HL-60 (cell line): Measurements from ENCODE around the gene SUN2.

Experiments used
- GABPA ChIP-seq: IDR thresholded peaks from 2 replicates; pipeline ENCODE4 v1.6.1; 2012; ENCODE audit warnings: low read depth
- POLR2AphosphoS5 ChIP-seq: IDR thresholded peaks from 2 replicates; pipeline ENCODE4 v1.6.1; 2012; ENCODE audit warnings: low read depth
- SPI1 ChIP-seq: IDR thresholded peaks from 2 replicates; pipeline ENCODE4 v1.6.1; 2012; ENCODE audit warnings: low read depth, mild to moderate bottlenecking, borderline replicate concordance
- TF ChIP-seq, protein P1 (sequence below): IDR thresholded peaks from one replicate; pipeline ENCODE4 v1.5.1; 2011; ENCODE audit warnings: low read length, control low read depth, inconsistent platforms; ENCODE audit not compliant: insufficient read depth
- TF ChIP-seq, protein P2 (sequence below): IDR thresholded peaks from 2 replicates; pipeline ENCODE4 v1.6.1; 2012; ENCODE audit warnings: low read depth; ENCODE audit not compliant: insufficient replicate concordance

DNA sequence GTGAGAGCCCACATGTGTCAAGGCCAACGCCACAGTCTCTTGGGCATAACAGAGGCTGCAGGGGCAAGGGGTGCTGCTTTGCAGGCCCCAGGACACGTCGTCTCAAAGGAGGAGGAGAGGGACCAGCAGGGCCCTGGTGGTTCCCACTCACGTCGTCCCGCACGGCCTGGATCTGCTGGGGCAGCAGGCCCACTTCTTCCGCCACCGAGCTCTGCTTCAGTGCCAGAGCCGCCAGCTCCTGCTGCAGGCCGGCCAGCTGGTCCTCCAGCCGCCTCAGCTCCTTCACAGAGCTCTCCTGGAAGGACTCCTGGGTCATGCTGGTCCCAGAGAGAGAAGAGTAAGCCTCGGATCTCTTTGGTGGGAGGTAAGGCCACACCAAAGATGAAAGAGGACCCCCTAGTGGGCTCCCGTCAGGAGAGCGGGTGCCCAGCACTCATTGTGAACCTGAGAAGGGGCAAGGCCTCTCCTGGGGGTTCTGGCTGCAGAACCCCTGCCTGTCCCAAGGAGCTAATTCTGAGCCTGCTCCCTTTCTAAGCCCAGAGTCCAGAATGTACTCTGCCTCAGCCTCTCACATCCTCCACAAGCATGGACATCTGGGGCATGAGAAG is 15.6 kb downstream of the SUN2 start:
- TF ChIP-seq POLR2AphosphoS5, result no peak; the same call in 1 of the 2 replicates
- TF ChIP-seq, protein P1, sequence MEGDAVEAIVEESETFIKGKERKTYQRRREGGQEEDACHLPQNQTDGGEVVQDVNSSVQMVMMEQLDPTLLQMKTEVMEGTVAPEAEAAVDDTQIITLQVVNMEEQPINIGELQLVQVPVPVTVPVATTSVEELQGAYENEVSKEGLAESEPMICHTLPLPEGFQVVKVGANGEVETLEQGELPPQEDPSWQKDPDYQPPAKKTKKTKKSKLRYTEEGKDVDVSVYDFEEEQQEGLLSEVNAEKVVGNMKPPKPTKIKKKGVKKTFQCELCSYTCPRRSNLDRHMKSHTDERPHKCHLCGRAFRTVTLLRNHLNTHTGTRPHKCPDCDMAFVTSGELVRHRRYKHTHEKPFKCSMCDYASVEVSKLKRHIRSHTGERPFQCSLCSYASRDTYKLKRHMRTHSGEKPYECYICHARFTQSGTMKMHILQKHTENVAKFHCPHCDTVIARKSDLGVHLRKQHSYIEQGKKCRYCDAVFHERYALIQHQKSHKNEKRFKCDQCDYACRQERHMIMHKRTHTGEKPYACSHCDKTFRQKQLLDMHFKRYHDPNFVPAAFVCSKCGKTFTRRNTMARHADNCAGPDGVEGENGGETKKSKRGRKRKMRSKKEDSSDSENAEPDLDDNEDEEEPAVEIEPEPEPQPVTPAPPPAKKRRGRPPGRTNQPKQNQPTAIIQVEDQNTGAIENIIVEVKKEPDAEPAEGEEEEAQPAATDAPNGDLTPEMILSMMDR, result no peak
- TF ChIP-seq, protein P2, sequence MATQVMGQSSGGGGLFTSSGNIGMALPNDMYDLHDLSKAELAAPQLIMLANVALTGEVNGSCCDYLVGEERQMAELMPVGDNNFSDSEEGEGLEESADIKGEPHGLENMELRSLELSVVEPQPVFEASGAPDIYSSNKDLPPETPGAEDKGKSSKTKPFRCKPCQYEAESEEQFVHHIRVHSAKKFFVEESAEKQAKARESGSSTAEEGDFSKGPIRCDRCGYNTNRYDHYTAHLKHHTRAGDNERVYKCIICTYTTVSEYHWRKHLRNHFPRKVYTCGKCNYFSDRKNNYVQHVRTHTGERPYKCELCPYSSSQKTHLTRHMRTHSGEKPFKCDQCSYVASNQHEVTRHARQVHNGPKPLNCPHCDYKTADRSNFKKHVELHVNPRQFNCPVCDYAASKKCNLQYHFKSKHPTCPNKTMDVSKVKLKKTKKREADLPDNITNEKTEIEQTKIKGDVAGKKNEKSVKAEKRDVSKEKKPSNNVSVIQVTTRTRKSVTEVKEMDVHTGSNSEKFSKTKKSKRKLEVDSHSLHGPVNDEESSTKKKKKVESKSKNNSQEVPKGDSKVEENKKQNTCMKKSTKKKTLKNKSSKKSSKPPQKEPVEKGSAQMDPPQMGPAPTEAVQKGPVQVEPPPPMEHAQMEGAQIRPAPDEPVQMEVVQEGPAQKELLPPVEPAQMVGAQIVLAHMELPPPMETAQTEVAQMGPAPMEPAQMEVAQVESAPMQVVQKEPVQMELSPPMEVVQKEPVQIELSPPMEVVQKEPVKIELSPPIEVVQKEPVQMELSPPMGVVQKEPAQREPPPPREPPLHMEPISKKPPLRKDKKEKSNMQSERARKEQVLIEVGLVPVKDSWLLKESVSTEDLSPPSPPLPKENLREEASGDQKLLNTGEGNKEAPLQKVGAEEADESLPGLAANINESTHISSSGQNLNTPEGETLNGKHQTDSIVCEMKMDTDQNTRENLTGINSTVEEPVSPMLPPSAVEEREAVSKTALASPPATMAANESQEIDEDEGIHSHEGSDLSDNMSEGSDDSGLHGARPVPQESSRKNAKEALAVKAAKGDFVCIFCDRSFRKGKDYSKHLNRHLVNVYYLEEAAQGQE, result no peak
- TF ChIP-seq GABPA, result no peak
- no peak for TF ChIP-seq SPI1
